GM19395 (cell line): ENCODE data around the gene RPS4Y1.

Experiments
- ATAC-seq: cut with Tn5 transposase; IDR thresholded peaks from one replicate; pipeline ENCODE4 v1.9.1; 2021; ENCODE audit warnings: mild to moderate bottlenecking, moderate library complexity; ENCODE audit not compliant: unreplicated experiment

The RPS4Y1 gene

DNA sequence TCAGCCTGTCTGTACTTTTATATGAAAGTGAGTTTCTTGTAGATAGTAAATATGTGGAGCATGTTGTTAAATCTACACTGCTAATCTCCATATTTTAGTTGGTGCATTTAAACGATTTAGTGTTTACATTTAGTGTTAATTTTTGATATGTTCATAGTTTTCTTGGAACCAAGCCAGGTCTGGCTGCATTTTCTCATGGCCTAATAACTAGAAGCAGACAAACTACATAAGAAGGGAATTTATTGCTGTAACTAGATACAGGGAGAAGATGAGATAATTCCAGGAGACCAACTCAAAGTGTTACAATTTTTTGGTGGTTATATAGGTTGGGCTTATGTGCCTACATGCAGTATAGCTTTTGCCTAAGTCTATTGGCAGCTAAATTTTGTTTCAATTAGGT is 32.8 kb downstream of the RPS4Y1 start:
- ATAC-seq, result no peak

DNA sequence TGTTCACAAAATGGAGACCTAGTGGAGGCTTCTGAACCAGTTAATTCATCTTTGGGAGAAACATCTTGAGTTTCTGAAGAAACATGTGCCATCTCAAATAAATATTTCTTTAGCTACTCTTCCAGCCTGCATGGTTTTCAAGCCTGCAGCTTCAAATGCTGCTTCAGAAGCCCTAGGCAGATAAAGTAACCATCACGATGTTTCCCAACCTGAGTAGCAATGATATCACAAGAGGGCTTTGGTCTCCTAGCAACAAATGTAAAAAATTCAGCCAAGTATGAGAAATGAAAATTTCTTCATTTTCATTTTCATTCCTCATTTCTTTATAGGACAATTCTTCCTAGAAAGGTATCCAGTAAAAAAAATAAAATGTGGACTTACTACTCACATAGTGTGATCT is 42.2 kb downstream of the RPS4Y1 start:
- ATAC-seq, result no peak

DNA sequence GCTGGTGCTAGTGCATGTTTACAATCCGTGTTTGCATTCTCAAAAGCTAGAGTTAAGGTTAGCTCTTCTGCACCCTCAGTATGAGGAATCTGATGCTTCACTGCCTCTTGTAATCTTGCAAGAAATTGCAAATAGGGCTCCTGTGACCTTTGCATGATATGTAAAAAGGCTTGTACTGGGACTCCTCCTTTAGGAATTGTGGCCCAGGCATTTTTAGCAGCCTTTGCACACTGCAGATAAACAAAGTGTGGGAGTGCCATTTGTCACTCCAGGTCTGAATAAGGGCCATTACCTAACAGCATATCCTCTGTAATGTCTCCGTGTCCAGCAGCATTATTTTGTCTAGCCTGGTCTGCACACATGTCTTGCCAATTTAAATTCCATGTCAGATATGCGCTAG is 44.5 kb downstream of the RPS4Y1 start:
- ATAC-seq, result no peak

DNA sequence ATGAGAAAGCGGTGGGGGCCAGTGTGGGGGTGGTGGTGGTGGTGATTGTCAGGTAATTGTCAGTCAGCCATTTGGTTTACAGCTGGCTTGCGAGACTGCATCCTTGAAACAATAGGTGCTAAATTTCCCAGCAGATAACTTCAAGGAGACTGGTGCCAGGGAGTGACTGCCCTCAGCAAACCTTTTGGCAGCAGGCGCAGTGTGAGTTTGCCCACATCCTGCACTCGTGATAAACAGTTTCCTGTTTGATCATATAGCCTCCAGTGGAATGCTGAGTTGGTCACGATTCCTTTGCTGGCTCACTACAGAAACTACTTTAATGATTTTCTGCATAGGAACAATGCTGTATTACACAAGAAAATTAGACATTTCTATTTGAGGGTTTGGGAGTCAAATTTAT is 46.0 kb downstream of the RPS4Y1 start:
- no peak for ATAC-seq

- ATAC-seq, result no peak
These were observed 46.6 kb downstream of the RPS4Y1 start for GRCh38 chrY:2887955-2888354.

- ATAC-seq, result no peak
These were observed 52.1 kb downstream of the RPS4Y1 start for GRCh38 chrY:2893471-2893870.

DNA sequence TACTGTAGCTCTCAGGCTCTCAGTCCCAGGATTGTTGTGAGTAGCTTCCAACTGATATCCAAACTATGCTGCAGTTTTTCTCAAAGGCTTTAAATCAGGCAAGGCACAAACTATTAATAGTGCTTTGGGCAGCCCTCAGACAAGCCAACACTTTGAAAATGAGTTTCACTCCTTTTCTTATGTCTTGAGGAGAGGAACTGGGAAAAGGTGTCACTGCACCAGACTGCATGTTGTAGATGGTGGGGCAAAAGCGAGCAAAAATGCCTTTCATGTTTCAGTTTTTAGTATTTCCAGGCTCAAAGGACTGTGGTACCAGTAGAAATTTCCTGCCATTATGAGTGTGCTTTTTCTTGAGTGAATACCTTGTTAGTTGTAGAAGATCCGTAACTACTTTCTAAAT is 54.6 kb downstream of the RPS4Y1 start:
- ATAC-seq, result no peak

- no peak for ATAC-seq
These were observed 66.0 kb downstream of the RPS4Y1 start for GRCh38 chrY:2907356-2907755.

DNA sequence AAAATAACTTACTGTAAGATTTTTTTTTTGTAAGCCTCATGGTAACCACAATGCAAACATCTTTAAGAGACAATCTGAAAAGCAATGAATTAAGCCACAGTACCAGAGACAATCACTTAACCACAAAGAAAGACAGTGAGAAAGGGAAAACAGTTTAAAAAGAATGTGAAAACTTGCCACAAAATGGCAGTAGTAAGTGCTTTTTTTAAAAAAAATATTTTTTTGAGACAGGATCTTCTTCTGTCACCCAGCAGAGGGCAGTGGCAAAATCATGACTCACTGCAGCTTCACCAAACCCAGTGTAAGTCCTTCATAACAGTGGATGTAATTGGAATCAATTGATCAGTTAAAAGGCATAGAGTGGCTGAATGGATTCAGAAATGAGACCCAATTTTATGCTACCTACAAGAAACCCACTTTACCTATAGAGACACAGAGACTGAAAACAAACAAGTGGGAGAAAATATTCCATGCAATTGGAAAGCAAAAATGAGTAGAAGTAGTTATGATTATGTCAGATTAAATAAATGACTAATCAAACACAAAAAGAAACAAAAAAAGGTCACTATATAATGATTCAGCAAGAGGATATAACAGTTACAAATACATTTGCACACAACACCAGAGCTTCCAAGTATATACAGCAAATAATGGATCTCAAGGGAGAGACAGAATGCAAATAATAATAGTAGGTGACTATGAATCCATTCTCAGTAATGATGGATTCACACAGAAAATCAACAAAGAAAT is 71.8 kb downstream of the RPS4Y1 start:
- no peak for ATAC-seq
